Measurements from ENCODE around the gene BAHD1.
"Not testable (repeated sequence)": the region's sequence is repeated elsewhere in the genome, so short reads cannot be mapped to it uniquely, and the experiment has no call there.

The BAHD1 gene

GRCh38 chr15:40443846-40444245, 3.1 kb downstream of the BAHD1 start:
- DNase-seq (ENCODE audit: low read depth in 2 of 3, low spot score in 2 of 3): no peak

GRCh38 chr15:40444736-40445135, 4.0 kb downstream of the BAHD1 start:
- no peak for DNase-seq (ENCODE audit: low read depth in 2 of 3, low spot score in 2 of 3)

GRCh38 chr15:40445421-40445922, 4.7 kb downstream of the BAHD1 start:
- DNase-seq (ENCODE audit: low read depth in 2 of 3, low spot score in 2 of 3): no peak

- DNase-seq (ENCODE audit: low read depth in 2 of 3, low spot score in 2 of 3): no peak
These were observed 5.4 kb downstream of the BAHD1 start for GRCh38 chr15:40446144-40446543.

- no peak for DNase-seq (ENCODE audit: low read depth in 2 of 3, low spot score in 2 of 3)
These were observed 7.6 kb downstream of the BAHD1 start for GRCh38 chr15:40448354-40448753.

GRCh38 chr15:40449275-40449674, 8.5 kb downstream of the BAHD1 start:
- DNase-seq (ENCODE audit: low read depth in 2 of 3, low spot score in 2 of 3): no peak

- DNase-seq (ENCODE audit: low read depth in 2 of 3, low spot score in 2 of 3): no peak
These were observed 9.3 kb downstream of the BAHD1 start for GRCh38 chr15:40450047-40450446.

- DNase-seq (ENCODE audit: low read depth in 2 of 3, low spot score in 2 of 3): no peak
These were observed 10.9 kb downstream of the BAHD1 start for GRCh38 chr15:40451527-40452158.

- DNase-seq (ENCODE audit: low read depth in 2 of 3, low spot score in 2 of 3): no peak
These were observed 11.7 kb downstream of the BAHD1 start for GRCh38 chr15:40452296-40453090.

- DNase-seq (ENCODE audit: low read depth in 2 of 3, low spot score in 2 of 3): not testable (repeated sequence)
These were observed 13.2 kb downstream of the BAHD1 start for GRCh38 chr15:40453941-40454340.

- no peak for DNase-seq (ENCODE audit: low read depth in 2 of 3, low spot score in 2 of 3)
These were observed 14.2 kb downstream of the BAHD1 start for GRCh38 chr15:40454904-40455391.

- no peak for DNase-seq (ENCODE audit: low read depth in 2 of 3, low spot score in 2 of 3)
These were observed 15.6 kb downstream of the BAHD1 start for GRCh38 chr15:40456299-40456712.

- no peak for DNase-seq (ENCODE audit: low read depth in 2 of 3, low spot score in 2 of 3)
These were observed 16.0 kb downstream of the BAHD1 start for GRCh38 chr15:40456738-40457137.

GRCh38 chr15:40458495-40459371, 18.0 kb downstream of the BAHD1 start:
- no peak for DNase-seq (ENCODE audit: low read depth in 2 of 3, low spot score in 2 of 3)

GRCh38 chr15:40459391-40460015, 18.8 kb downstream of the BAHD1 start:
- DNase-seq (ENCODE audit: low read depth in 2 of 3, low spot score in 2 of 3): no peak

- no peak for DNase-seq (ENCODE audit: low read depth in 2 of 3, low spot score in 2 of 3)
These were observed 19.7 kb downstream of the BAHD1 start for GRCh38 chr15:40460404-40460803.

GRCh38 chr15:40461958-40462357, 21.2 kb downstream of the BAHD1 start:
- no peak for DNase-seq (ENCODE audit: low read depth in 2 of 3, low spot score in 2 of 3)

GRCh38 chr15:40463279-40463678, 22.5 kb downstream of the BAHD1 start:
- DNase-seq (ENCODE audit: low read depth in 2 of 3, low spot score in 2 of 3): no peak

GRCh38 chr15:40463886-40464545, 23.3 kb downstream of the BAHD1 start:
- DNase-seq (ENCODE audit: low read depth in 2 of 3, low spot score in 2 of 3): no peak

- DNase-seq (ENCODE audit: low read depth in 2 of 3, low spot score in 2 of 3): no peak
These were observed 23.9 kb downstream of the BAHD1 start for GRCh38 chr15:40464595-40465185.
